Measurements from ENCODE around the gene TMEM236.

GRCh38 chr10:17817790-17818189 lies 65.8 kb downstream of the TMEM236 start:
- TF ChIP-seq, protein P1, sequence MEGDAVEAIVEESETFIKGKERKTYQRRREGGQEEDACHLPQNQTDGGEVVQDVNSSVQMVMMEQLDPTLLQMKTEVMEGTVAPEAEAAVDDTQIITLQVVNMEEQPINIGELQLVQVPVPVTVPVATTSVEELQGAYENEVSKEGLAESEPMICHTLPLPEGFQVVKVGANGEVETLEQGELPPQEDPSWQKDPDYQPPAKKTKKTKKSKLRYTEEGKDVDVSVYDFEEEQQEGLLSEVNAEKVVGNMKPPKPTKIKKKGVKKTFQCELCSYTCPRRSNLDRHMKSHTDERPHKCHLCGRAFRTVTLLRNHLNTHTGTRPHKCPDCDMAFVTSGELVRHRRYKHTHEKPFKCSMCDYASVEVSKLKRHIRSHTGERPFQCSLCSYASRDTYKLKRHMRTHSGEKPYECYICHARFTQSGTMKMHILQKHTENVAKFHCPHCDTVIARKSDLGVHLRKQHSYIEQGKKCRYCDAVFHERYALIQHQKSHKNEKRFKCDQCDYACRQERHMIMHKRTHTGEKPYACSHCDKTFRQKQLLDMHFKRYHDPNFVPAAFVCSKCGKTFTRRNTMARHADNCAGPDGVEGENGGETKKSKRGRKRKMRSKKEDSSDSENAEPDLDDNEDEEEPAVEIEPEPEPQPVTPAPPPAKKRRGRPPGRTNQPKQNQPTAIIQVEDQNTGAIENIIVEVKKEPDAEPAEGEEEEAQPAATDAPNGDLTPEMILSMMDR (conservative IDR thresholded peaks at IDR 0.05; ENCODE audit: low read length) = no peak
- no peak for TF ChIP-seq EZH2phosphoT487 (IDR thresholded peaks at IDR 0.05; ENCODE audit: borderline replicate concordance, low read depth, low read length)

All from OCI-LY7 (cell line).